GM06990 (cell line): ENCODE results near the gene TRIM67.
"Not testable (repeated sequence)": the region's sequence is repeated elsewhere in the genome, so short reads cannot be mapped to it uniquely, and the experiment has no call there.

Experiments used
- DNase-seq: peaks from one replicate; pipeline ENCODE4 v3.0.0-alpha.2; 2011; ENCODE audit not compliant: insufficient read length; ENCODE audit errors: extremely low read depth
- H3K27me3 ChIP-seq: replicated peaks from 2 replicates; pipeline ENCODE4 v1.6.0; 2011; ENCODE audit warnings: low read length; ENCODE audit not compliant: control insufficient read depth, insufficient read depth
- H3K36me3 ChIP-seq: 2 replicates; pipeline ENCODE4 v1.5.1; 2011; ENCODE audit warnings: low read length; ENCODE audit not compliant: control insufficient read depth, insufficient read depth
- H3K4me3 ChIP-seq: replicated peaks from 2 replicates; pipeline ENCODE4 v1.5.1; 2011; ENCODE audit warnings: low read depth, mild to moderate bottlenecking, control low read depth, low read length
- CTCF ChIP-seq: IDR thresholded peaks from 2 replicates; pipeline ENCODE4 v1.5.1; 2011; ENCODE audit warnings: low read length, control low read depth, mild to moderate bottlenecking, inconsistent platforms; ENCODE audit not compliant: insufficient read depth, poor library complexity, severe bottlenecking

The TRIM67 gene

GRCh38 chr1:231124746-231125145 is 37.1 kb upstream of the TRIM67 start:
- Histone ChIP-seq H3K4me3 (no peak overlapping the region), H3K27me3 (no peaks in the 10 kb centered on the region; the same call in 1 of the 2 replicates), H3K36me3 (no peaks in the 10 kb centered on the region)
- no peak for TF ChIP-seq CTCF
- DNase-seq, result no peak

- no peaks in the 10 kb centered on the region; the same call in 1 of the 2 replicates for H3K27me3 ChIP-seq
- TF ChIP-seq CTCF, result no peak
Observed at GRCh38 chr1:231125972-231126580, 35.8 kb upstream of the TRIM67 start.

GRCh38 chr1:231127106-231127505 is 34.8 kb upstream of the TRIM67 start:
- DNase-seq, H3K4me3 ChIP-seq, H3K36me3 ChIP-seq, H3K27me3 ChIP-seq: not testable (repeated sequence)

More at GRCh38 chr1:231125972-231126580, 35.8 kb upstream of the TRIM67 start:
- Histone ChIP-seq H3K4me3 (no peak overlapping the region), H3K36me3 (no peaks in the 10 kb centered on the region)
- no peak for DNase-seq

- not testable (repeated sequence) for H3K27me3 ChIP-seq, H3K36me3 ChIP-seq, DNase-seq, H3K4me3 ChIP-seq
Observed at GRCh38 chr1:231128471-231128870, 33.4 kb upstream of the TRIM67 start.

GRCh38 chr1:231130544-231130943 is 31.3 kb upstream of the TRIM67 start:
- H3K27me3 ChIP-seq, result no peaks in the 10 kb centered on the region
- H3K4me3 ChIP-seq, result no peak overlapping the region
- no peak for DNase-seq
- no peaks in the 10 kb centered on the region for H3K36me3 ChIP-seq
- TF ChIP-seq CTCF, result no peak

GRCh38 chr1:231132591-231132990 is 29.3 kb upstream of the TRIM67 start:
- H3K27me3 ChIP-seq, H3K36me3 ChIP-seq, DNase-seq, H3K4me3 ChIP-seq: not testable (repeated sequence)

- TF ChIP-seq CTCF, result no peak
- H3K4me3 ChIP-seq, result no peak overlapping the region
- H3K36me3 ChIP-seq, result no peaks in the 10 kb centered on the region
- H3K27me3 ChIP-seq, result no peaks in the 10 kb centered on the region
- DNase-seq, result no peak
Observed at GRCh38 chr1:231134624-231135023, 27.2 kb upstream of the TRIM67 start.
